GM12892 (cell line): ENCODE data around the gene COTL1.

Experiments used
- DNase-seq: peaks from one replicate; pipeline ENCODE4 v3.0.0; 2011; ENCODE audit not compliant: insufficient read length
- FAIRE-seq: peaks from 2 replicates; lab custom pipeline; 2011; peaks lifted over from hg19 to GRCh38; lab: Jason Lieb, UNC
- POLR2A ChIP-seq: IDR thresholded peaks from 2 replicates; pipeline ENCODE4 v1.6.1; 2011; ENCODE audit warnings: low read depth, low read length, control low read depth
- POLR2AphosphoS5 ChIP-seq: IDR thresholded peaks from 2 replicates; pipeline ENCODE4 v1.6.1; 2011; ENCODE audit warnings: low read depth, low read length, control low read depth
- TAF1 ChIP-seq: IDR thresholded peaks from 2 replicates; pipeline ENCODE4 v1.6.1; 2011; ENCODE audit warnings: low read depth, mild to moderate bottlenecking, control low read depth, low read length, borderline replicate concordance

The COTL1 gene

GRCh38 chr16:84592718-84593117 is 25.2 kb downstream of the COTL1 start:
- DNase-seq, result no peak
- no peak for FAIRE-seq
- TF ChIP-seq POLR2AphosphoS5, result no peak
- TF ChIP-seq POLR2A, result 0 out of 2 replicates have a peak, but pooled peaks have one; percentile 23

- no peak for FAIRE-seq
- TF ChIP-seq POLR2A (no peak), TAF1 (no peak), POLR2AphosphoS5 (no peak)
- no peak for DNase-seq
These were observed 27.7 kb downstream of the COTL1 start for GRCh38 chr16:84589975-84590719.

DNA sequence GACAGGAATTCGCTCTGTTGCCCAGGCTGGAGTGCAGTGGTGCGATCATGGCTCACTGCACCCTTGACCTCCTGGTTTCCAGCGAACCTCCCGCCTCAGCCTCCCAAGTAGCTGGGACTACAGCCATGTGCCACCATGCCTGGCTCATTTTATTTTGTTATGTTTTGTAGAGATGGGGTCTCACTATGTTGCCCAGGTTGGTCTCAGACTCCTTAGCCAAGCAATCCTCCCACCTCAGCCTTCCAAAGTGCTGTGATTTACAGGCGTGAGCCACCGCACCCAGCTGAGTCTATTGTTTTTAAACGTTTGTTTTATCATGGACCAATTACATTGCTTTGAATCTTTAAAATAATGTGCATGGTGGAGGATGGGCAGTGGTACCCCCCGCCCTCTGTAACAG is 28.9 kb downstream of the COTL1 start:
- no peak for TF ChIP-seq POLR2AphosphoS5
- TF ChIP-seq TAF1, result no peak
- TF ChIP-seq POLR2A, result no peak
- FAIRE-seq, result no peak
- DNase-seq, result no peak

- FAIRE-seq (peak; percentile 30), DNase-seq (peak; percentile 52)
- no peak for TF ChIP-seq POLR2AphosphoS5
- TF ChIP-seq TAF1, result no peak
- TF ChIP-seq POLR2A, result peak; percentile 4; the same call in 1 of the 2 replicates
These were observed 32.0 kb downstream of the COTL1 start for GRCh38 chr16:84585886-84586285.

- FAIRE-seq (no peak), DNase-seq (no peak)
- TF ChIP-seq POLR2A (no peak), TAF1 (no peak), POLR2AphosphoS5 (no peak)
These were observed 32.4 kb downstream of the COTL1 start for GRCh38 chr16:84585467-84585866.

GRCh38 chr16:84584678-84585077 is 33.2 kb downstream of the COTL1 start:
- TF ChIP-seq POLR2AphosphoS5 (no peak), POLR2A (no peak)
- DNase-seq, result no peak
- no peak for FAIRE-seq

- no peak for FAIRE-seq
- DNase-seq, result no peak
- TF ChIP-seq POLR2AphosphoS5 (no peak), TAF1 (no peak), POLR2A (no peak)
These were observed 33.9 kb downstream of the COTL1 start for GRCh38 chr16:84583995-84584394.

- no peak for FAIRE-seq
- DNase-seq, result no peak
These were observed 34.8 kb downstream of the COTL1 start for GRCh38 chr16:84582958-84583516.

DNA sequence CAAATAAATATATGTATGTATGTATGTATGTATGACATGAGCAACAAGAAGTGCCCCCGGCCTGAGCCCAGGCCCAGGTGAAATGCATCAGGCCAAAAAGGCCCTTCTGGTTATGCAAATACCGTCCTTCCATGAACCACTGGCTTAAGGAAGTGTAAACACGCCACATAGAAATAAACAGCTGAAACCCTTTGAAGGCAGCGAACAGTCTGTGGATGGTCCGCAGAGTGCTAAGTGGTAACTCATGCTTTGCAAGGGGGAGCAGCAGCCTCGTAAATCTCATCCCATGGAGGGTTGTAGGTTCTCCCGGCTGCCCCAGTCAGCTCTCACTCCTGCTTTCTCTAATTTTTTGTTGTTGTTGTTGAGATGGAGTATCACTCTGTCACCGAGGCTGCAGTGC is 36.7 kb downstream of the COTL1 start:
- no peak for DNase-seq
- FAIRE-seq, result no peak
- no peak for TF ChIP-seq POLR2A
- TF ChIP-seq TAF1, result no peak
- no peak for TF ChIP-seq POLR2AphosphoS5

More at GRCh38 chr16:84582958-84583516, 34.8 kb downstream of the COTL1 start:
- TF ChIP-seq TAF1, result no peak
- TF ChIP-seq POLR2A, result no peak
- TF ChIP-seq POLR2AphosphoS5, result no peak

DNA sequence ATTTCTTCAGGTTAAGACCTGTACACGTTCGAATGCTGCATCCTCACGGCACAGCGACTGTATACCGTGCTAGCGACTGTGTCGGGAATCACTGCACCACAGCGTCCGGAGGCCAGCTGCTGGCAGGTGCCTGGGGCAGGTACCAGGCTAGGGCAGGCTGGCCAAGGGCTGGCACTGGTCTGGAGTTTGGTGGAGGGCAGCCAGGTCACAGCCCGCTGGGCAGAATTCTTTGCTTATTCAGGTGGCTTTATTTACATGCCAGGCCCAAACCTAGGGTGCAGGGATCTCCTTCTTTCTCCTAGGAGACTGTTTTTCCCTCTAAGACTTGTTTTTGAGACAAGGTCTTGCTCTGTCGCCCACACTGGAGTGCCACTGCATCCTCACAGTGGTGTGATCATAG is 37.9 kb downstream of the COTL1 start:
- FAIRE-seq (no peak), DNase-seq (no peak)
- no peak for TF ChIP-seq TAF1
- TF ChIP-seq POLR2A, result peak; percentile 21; the same call in 1 of the 2 replicates
- peak; percentile 42; the same call in 1 of the 2 replicates for TF ChIP-seq POLR2AphosphoS5

GRCh38 chr16:84578538-84579126 is 39.2 kb downstream of the COTL1 start:
- DNase-seq (no peak), FAIRE-seq (no peak)
- TF ChIP-seq POLR2A (peak; percentile 53), TAF1 (no peak), POLR2AphosphoS5 (peak; percentile 95)

- DNase-seq (no peak), FAIRE-seq (no peak)
- no peak for TF ChIP-seq POLR2A
- TF ChIP-seq POLR2AphosphoS5, result no peak
- no peak for TF ChIP-seq TAF1
These were observed 40.7 kb downstream of the COTL1 start for GRCh38 chr16:84577034-84577803.
